HepG2 (cell line): Measurements from ENCODE around the gene EIF2S2. TPM values are rescaled to one million over a fixed set of nuclear protein-coding genes. Genes with fewer than 3 reads are reported as not detected.

Source experiments
- CENPT ChIP-seq: sonication (generic); formaldehyde crosslinking; IDR thresholded peaks from 2 replicates; pipeline ENCODE4 v1.8.0; 2022; ENCODE audit warnings: low read depth, mild to moderate bottlenecking, moderate library complexity, missing genetic modification reagents
- E2F5 ChIP-seq: sonication (generic); formaldehyde crosslinking; conservative IDR thresholded peaks from 2 replicates; pipeline ENCODE4 v1.4.0; 2020; ENCODE audit warnings: missing genetic modification reagents
- IRX3 ChIP-seq: sonication (generic); formaldehyde crosslinking; IDR thresholded peaks from 2 replicates; pipeline ENCODE4 v1.8.1; 2023; ENCODE audit warnings: mild to moderate bottlenecking, low read depth, missing genetic modification reagents, borderline replicate concordance
- JDP2 ChIP-seq: sonication (generic); formaldehyde crosslinking; IDR thresholded peaks from 2 replicates; pipeline ENCODE4 v1.8.1; 2022; ENCODE audit warnings: missing genetic modification reagents, borderline replicate concordance
- JUN ChIP-seq: sonication (generic); formaldehyde crosslinking; IDR thresholded peaks from 2 replicates; pipeline ENCODE4 v1.4.0; 2020; ENCODE audit warnings: mild to moderate bottlenecking, missing genetic modification reagents
- KDM6A ChIP-seq: IDR thresholded peaks from 2 replicates; pipeline ENCODE4 v1.6.1; 2016; ENCODE audit warnings: low read depth
- LBX2 ChIP-seq: sonication (generic); formaldehyde crosslinking; IDR thresholded peaks from 2 replicates; pipeline ENCODE4 v1.5.0; 2020; ENCODE audit warnings: missing genetic modification reagents, mild to moderate bottlenecking, borderline replicate concordance
- MYNN ChIP-seq: sonication (generic); formaldehyde crosslinking; IDR thresholded peaks from 2 replicates; pipeline ENCODE4 v1.4.0; 2020; ENCODE audit warnings: mild to moderate bottlenecking, low read depth, missing genetic modification reagents
- NFE2 ChIP-seq: sonication (generic); formaldehyde crosslinking; IDR thresholded peaks from 2 replicates; pipeline ENCODE4 v1.4.0; 2020; ENCODE audit warnings: missing genetic modification reagents
- SNAPC5 ChIP-seq: sonication (generic); formaldehyde crosslinking; IDR thresholded peaks from 2 replicates; pipeline ENCODE4 v1.8.1; 2023; ENCODE audit warnings: mild to moderate bottlenecking, missing genetic modification reagents, borderline replicate concordance
- TBX3 ChIP-seq: fragments of 450-650 bp; IDR thresholded peaks from 2 replicates; pipeline ENCODE4 v1.6.1; 2017; ENCODE audit warnings: antibody characterized with exemption, mild to moderate bottlenecking, inconsistent platforms, borderline replicate concordance
- YEATS2 ChIP-seq: sonication (generic); formaldehyde crosslinking; IDR thresholded peaks from 2 replicates; pipeline ENCODE4 v1.4.0; 2020; ENCODE audit warnings: missing genetic modification reagents, borderline replicate concordance
- ZBTB38 ChIP-seq: sonication (generic); formaldehyde crosslinking; IDR thresholded peaks from 2 replicates; pipeline ENCODE4 v1.5.1; 2020; ENCODE audit warnings: mild to moderate bottlenecking, missing genetic modification reagents
- ZNF207 ChIP-seq: fragments of 450-650 bp; IDR thresholded peaks from 2 replicates; pipeline ENCODE4 v1.6.1; 2016; ENCODE audit warnings: antibody characterized with exemption, borderline replicate concordance
- ZNF264 ChIP-seq: sonication (generic); formaldehyde crosslinking; IDR thresholded peaks from 2 replicates; pipeline ENCODE4 v1.4.0; 2020; ENCODE audit warnings: missing genetic modification reagents
- ZNF329 ChIP-seq: sonication (generic); formaldehyde crosslinking; IDR thresholded peaks from 2 replicates; pipeline ENCODE4 v1.9.0; 2021; ENCODE audit warnings: low read depth, mild to moderate bottlenecking, missing genetic modification reagents
- ZNF382 ChIP-seq: sonication (generic); formaldehyde crosslinking; IDR thresholded peaks from 2 replicates; pipeline ENCODE4 v1.5.0; 2020; ENCODE audit warnings: missing genetic modification reagents, mild to moderate bottlenecking, borderline replicate concordance
- ZNF503 ChIP-seq: sonication (generic); formaldehyde crosslinking; IDR thresholded peaks from 2 replicates; pipeline ENCODE4 v1.4.0; 2020; ENCODE audit warnings: missing genetic modification reagents
- ZNF563 ChIP-seq: sonication (generic); formaldehyde crosslinking; IDR thresholded peaks from 2 replicates; pipeline ENCODE4 v1.8.0; 2022; ENCODE audit warnings: mild to moderate bottlenecking, moderate library complexity, missing genetic modification reagents
- ZNF652 ChIP-seq: IDR thresholded peaks from 2 replicates; pipeline ENCODE4 v1.6.1; 2016; ENCODE audit warnings: low read depth, borderline replicate concordance
- ZNF691 ChIP-seq: sonication (generic); formaldehyde crosslinking; IDR thresholded peaks from 2 replicates; pipeline ENCODE4 v1.4.0; 2020; ENCODE audit warnings: missing genetic modification reagents, low read depth, mild to moderate bottlenecking, borderline replicate concordance
- polyA plus RNA-seq, 8 experiments: library from polyadenylated mRNA; depleted of rRNA in 3 of 8; stranded (reverse) in 7 of 8; unstranded in 1 of 8; fragments of >200 nt; fragmentation: Illumina TruSeq in 4 of 8; extraction: Trizol in 4 of 8; gene quantifications; 2 replicates each; pipeline versions ENCODE4 v1.2.1 to v1.2.3, GENCODE V29; 2011 to 2016; ENCODE audit warnings: low read depth in 4 of 8, missing spikeins in 1 of 8, mixed read lengths in 1 of 8; ENCODE audit not compliant: insufficient read depth in 1 of 8
- total RNA-seq, 5 experiments: library from RNA; depleted of rRNA; stranded (reverse); fragments of >200 nt; fragmentation: Illumina TruSeq; extraction: Trizol; gene quantifications; 2 replicates each; pipeline ENCODE4 v1.2.3, GENCODE V29; 2016; ENCODE audit warnings: low read depth in 1 of 5
- TF ChIP-seq, protein P1 (sequence below): sonication (generic); formaldehyde crosslinking; IDR thresholded peaks from 2 replicates; pipeline ENCODE4 v1.8.0; 2022; ENCODE audit warnings: missing genetic modification reagents, mild to moderate bottlenecking, inconsistent platforms, borderline replicate concordance
- TF ChIP-seq, protein P2 (sequence below): sonication (generic); formaldehyde crosslinking; IDR thresholded peaks from 2 replicates; pipeline ENCODE4 v1.5.1; 2020; ENCODE audit warnings: missing genetic modification reagents, mild to moderate bottlenecking, borderline replicate concordance

Gene EIF2S2
- total and polyA plus RNA-seq, 2 of the 13 experiments (the other 11 are each of a cell fraction or from before 2014, with no cell fraction given), result 126 to 213 TPM

DNA sequence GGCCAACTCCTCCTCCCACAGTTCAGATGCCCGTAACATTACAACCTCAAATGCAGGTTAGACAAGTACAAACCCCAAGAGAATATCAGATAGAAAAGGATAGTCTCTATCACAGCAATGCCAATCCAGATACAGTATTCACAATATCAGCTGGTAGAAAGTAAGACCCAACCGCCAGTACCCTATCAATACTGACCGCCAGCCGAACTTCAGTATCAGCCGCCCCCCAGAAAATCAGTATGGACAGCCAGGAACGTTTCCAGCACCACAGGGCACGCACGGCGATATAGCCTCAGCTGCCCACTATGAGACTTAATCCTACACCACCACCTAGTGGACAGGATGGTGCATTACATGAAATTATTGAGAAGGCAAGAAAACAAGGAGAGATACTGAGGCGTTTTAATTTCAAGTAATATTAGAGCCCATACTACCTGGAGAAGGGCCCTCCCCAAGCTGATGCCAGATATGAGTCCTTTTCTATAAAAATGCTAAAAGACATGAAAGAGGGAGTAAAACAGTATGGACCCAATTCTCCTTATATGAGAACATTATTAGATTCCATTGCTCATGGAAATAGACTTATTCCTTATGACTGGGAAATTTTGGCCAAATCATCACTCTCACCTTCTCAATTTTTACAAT lies 17.6 kb upstream of the EIF2S2 start (continued):
- TF ChIP-seq, protein P1, sequence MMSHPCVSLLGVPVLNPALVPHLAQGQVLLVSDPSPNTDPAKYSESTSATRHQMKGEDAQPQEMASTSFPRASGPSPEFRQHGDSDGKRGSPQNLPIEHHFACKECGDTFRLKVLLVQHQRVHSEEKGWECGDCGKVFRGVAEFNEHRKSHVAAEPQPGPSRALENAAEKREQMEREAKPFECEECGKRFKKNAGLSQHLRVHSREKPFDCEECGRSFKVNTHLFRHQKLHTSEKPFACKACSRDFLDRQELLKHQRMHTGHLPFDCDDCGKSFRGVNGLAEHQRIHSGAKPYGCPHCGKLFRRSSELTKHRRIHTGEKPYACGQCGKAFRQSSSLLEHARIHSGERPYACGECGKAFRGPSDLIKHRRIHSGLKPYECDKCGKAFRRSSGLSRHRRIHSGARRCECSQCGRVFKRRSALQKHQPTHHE (CRISPR knock-in tag), result no peak
- TF ChIP-seq IRX3 (CRISPR knock-in tag), result no peak
- no peak for TF ChIP-seq NFE2 (CRISPR knock-in tag)
- TF ChIP-seq YEATS2, result peak; percentile 56; the same call in 1 of the 2 replicates
- no peak for TF ChIP-seq ZNF563 (CRISPR knock-in tag)
- TF ChIP-seq KDM6A, result no peak
- TF ChIP-seq ZNF652, result no peak
- TF ChIP-seq ZNF329, result no peak
- no peak for TF ChIP-seq SNAPC5 (CRISPR knock-in tag)
- no peak for TF ChIP-seq MYNN (CRISPR knock-in tag)
- TF ChIP-seq JDP2 (CRISPR knock-in tag), result no peak
- TF ChIP-seq ZNF207, result no peak
- TF ChIP-seq ZNF382, result no peak
- no peak for TF ChIP-seq ZNF503 (CRISPR knock-in tag)
- TF ChIP-seq JUN (CRISPR knock-in tag), result no peak
- TF ChIP-seq CENPT (CRISPR knock-in tag), result no peak
- TF ChIP-seq ZBTB38 (CRISPR knock-in tag), result no peak
- no peak for TF ChIP-seq ZNF691 (CRISPR knock-in tag)
- TF ChIP-seq TBX3, result no peak
- no peak for TF ChIP-seq E2F5 (CRISPR knock-in tag)
- no peak for TF ChIP-seq LBX2
- no peak for TF ChIP-seq ZNF264 (CRISPR knock-in tag)
- TF ChIP-seq, protein P2, sequence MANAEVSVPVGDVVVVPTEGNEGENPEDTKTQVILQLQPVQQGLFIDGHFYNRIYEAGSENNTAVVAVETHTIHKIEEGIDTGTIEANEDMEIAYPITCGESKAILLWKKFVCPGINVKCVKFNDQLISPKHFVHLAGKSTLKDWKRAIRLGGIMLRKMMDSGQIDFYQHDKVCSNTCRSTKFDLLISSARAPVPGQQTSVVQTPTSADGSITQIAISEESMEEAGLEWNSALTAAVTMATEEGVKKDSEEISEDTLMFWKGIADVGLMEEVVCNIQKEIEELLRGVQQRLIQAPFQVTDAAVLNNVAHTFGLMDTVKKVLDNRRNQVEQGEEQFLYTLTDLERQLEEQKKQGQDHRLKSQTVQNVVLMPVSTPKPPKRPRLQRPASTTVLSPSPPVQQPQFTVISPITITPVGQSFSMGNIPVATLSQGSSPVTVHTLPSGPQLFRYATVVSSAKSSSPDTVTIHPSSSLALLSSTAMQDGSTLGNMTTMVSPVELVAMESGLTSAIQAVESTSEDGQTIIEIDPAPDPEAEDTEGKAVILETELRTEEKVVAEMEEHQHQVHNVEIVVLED (CRISPR knock-in tag), result no peak
